Measurements from ENCODE around the gene CSHL1.

Gene CSHL1

DNA sequence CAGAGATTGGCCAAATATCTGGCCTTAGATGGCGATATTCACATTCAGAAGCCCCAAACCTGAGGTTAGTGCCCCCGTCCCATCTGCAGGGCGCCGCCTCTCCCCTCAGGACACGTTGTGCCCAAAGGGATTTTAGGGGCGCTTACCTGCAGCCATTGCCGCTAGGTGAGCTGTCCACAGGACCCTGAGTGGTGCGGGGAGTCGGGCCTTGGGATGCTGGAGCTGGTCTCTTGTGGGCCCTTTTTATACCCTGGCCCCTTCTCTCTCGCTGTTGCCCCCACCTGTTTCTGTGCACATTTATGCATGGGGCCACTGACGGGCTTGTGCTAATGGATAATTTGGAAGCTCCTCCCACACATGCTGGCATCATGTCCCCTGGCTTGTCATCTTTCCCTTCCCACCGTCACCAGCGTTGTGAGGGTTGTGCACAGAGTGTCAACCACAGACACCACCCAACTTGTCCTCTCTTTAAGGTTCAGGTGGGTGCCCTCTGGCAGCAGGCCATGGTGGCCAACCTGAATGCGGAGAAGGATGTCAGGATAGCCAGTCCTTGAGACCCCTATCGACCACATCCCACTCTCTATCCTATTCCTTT is at the start of gene CSHL1:
Gene CSHL1 (minus strand): TSS at position 218 of the 595 bp plus-strand sequence. CDS start 62 bp downstream, at position 156.
- no peak for DNase-seq

- DNase-seq = no peak
These were observed 49.4 kb upstream of the CSHL1 start for GRCh38 chr17:63960430-63960829.

- DNase-seq = no peak
These were observed 48.9 kb upstream of the CSHL1 start for GRCh38 chr17:63960006-63960405.

- DNase-seq = no peak
These were observed 45.4 kb upstream of the CSHL1 start for GRCh38 chr17:63956296-63956920.

- no peak for DNase-seq
These were observed 44.7 kb upstream of the CSHL1 start for GRCh38 chr17:63955791-63956190.

DNA sequence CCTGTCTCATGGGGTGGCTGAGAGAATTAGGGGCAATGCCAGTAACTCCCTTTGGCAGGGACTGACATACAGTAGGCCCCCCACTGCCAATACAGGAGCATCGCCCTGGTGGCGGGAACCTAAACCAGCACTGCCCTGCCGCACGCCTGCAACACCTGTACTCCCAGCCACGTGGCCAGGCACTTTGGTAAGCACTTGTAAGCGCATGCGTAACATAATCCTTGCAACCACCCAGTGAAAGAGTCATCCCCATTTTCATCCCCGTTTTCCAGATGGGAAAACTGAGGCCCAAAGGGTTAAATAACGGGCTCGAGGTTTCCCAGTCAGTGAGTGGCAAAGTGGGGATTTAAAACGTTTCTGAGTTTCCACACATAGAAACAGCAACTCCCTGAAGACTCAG is 44.2 kb upstream of the CSHL1 start:
- no peak for DNase-seq

DNA sequence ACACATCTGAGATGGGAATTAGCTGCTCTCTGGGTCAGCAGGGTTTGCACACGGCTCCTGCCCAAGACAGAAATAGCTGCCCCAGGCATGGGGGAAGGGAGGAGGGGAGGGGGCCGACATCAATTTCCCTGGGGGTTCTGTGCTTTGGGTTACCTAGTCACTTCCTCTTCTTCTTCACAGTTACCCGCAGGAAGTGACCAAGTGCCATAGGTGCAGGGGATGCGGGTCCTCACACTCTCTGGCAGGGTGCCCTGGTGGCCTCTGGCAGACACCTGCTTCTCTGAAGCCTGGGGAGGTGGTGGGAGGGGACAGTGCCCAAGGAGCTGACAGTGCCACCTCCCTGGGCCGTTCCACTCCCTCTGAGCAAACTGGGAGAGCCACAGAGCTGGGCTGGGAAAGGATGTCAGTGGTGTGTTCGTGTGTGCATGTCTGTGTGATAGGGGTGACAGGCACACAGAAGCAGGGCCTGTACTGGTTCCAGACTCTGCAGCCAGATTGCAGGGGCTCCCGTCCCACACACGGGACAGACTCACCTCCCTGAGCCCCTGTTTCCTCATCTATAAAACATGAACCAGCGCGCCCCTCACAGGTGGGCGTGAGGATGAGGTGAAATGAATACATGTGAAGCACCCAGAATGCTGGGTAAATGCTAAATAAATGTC is 43.5 kb upstream of the CSHL1 start:
- peak; percentile 35 for DNase-seq

DNA sequence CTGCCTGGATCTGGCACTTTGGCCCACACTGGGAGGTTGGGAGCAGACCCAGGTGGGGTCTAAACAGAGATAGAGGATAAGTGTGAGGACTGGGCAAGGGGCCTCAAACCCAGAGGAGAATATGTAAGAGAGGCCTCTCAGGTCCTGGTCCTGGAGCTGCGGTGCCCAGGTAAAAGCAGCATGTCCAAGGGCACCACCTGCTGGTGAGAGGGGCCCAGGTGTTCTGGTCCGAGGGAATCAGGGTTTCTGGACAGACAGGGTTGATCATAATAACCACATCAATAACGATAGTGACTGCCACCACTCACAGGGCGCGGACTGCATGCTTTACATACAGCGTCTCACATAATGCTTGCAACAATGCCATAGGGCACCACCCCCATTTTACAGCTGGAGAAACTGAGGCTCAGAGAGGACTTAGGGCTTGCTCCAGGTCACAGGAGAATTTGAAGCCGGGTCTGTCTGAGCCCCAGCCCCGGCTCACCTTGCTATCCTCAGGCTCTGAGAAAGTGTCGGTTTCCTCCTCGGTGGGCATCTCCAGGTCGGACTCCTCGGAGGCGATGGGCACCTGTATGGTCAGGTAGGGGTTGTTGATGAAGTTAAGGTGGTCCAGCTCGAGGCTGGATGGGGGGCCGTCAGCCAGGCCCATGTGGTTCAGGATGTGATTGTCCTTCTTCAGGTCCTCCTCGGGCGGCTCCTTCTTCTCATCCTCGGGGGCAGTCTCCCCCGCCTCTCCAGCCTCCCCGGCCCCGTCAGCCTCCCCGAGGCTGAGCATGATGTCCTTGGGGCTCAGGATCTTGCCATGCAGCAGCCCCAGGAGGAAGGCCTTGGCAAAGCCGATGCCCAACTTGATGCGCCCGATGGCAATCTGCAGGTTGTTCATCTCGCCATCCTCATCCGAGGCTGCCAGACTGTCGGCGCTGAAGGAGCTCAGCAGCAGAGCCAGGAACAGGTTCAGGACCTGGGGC is 40.2 kb upstream of the CSHL1 start:
- DNase-seq = peak; percentile 48

DNA sequence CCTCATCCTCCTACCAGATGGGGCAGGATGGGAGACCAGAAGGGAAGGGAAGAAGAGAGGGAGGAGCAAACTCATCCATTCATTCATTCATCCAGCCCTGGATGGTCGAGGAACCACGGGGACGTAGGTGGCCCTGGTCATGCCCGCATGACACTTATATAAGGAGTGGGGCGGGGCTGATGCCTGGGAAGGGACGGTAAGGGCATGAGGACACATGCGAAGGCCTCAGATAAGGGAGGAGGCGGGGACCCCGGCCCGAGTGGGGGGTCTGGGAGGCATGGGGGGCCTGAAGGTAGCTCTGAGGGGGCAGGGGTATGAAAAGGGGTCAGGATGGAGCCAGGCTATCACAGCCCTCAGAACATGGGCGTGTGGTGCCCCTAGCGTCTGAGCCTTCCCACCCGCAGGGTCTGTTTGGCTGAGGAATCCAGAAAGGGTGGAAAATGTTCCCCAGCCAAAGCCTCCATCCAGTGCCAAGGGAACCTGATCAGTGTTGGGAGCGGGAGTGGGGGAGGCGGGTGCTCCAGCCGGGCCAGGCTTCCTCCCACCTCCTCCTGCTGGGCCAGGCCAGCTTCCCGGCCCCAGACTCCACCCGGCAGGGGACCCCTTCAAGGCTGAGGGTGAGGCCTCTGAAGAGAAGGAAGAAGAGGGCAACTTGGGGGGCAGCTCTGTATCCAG is 38.7 kb upstream of the CSHL1 start:
- no peak for DNase-seq

GRCh38 chr17:63948521-63948920 is 37.5 kb upstream of the CSHL1 start:
- no peak for DNase-seq

GRCh38 chr17:63947711-63948330 is 36.8 kb upstream of the CSHL1 start:
- DNase-seq = no peak

DNA sequence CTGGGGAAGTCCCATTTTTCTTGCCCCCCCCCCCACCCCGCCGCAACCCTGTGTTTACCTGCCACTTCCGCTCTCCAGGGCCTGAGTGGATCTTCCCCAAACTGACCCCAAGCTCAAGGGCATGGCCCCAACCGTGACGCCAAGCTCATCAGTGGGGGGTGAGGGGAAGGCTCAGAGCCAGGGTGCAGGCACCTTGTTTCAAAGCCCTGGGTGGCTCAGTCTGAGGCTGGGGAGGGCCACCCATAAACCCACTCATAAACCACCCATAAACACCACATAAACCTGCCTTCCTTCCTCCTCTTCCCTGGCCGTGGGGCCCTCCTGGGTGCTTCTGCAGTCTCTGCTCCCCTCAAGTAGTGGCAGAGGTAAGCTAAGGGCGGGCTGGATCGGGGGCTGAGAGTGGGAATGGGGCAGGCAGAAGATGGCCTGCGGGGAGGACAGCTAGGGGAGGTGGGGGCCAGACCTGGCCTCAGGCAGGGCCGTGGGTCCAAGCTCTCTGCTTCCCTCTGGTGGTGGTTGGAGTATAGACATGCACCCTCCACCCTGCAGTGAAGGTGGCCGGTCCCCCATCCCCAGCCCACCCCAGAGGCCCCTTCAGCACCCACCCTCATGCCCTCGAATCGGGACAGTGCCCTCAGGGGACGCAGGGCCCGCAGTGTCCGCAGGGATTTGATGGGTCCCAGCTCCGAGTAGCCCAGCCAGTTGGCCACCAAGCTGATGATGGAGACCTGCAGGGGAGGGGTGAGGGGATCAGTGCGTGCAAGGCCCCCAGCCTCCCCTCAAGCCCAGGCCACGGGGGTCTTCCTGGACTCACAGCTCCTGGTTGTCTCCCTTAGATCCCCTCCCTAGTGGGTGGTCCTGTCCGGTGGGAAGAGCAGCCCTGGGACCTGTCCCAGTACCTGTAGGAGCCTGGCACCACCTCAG is 35.6 kb upstream of the CSHL1 start:
- DNase-seq = peak; percentile 75

- DNase-seq = no peak
These were observed 34.9 kb upstream of the CSHL1 start for GRCh38 chr17:63945784-63946439.

DNA sequence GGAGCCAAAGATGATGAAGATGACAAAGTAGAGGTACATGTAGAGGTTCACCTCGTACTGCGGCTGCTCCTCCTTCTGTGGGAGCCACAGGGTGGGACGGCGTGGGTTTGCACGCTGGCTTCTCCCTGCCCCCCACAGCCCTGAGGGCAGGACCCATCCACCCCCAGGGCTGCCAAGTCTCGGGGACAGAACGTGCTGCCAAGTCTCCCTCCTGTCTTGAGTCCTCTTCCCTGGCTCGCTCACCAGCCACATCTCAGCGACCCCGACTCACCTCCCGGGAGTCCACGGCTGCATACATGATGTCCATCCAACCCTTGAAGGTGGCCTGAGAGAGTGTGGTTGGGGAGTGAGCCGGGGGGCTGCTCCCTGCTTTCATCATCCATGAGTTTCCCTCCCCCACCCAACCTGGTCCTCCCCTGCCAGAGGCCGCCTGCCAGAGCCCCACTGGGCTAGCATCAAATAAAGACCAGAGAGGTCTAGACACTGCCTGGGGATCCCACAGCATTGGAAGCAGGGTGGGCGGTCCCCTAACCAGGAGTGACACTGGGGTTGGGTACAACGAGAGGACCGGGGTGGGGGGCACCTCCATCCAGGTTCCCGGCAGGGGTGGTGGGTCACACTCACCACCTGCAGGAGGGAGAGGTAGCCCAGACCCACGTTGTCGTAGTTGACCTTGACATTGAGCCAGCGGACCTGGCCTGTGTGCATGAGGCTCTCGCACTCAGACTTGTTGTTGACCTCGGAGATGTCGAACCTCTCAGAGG is 33.9 kb upstream of the CSHL1 start:
- DNase-seq = no peak

DNA sequence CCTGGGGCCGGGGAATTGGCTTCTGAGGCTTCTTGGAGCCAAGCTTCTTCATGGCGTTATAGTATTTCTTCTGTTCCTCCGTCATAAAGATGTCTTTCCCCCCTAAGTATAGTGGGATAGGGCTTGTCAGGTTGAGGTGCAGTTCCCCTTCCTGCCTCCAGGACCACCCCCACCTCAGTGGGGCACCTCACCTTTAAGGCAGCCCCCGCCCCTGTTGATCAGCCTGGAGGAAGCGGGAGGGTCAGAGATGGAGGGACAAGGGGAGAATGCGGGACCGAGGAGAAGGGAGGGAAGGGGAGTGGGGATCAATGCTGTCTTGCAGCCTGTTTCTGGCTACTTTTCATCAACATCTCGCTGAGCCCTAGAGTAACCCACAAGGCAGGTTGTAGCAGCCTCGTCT is 32.7 kb upstream of the CSHL1 start:
- no peak for DNase-seq

- no peak for DNase-seq
These were observed 31.4 kb upstream of the CSHL1 start for GRCh38 chr17:63942309-63942985.

DNA sequence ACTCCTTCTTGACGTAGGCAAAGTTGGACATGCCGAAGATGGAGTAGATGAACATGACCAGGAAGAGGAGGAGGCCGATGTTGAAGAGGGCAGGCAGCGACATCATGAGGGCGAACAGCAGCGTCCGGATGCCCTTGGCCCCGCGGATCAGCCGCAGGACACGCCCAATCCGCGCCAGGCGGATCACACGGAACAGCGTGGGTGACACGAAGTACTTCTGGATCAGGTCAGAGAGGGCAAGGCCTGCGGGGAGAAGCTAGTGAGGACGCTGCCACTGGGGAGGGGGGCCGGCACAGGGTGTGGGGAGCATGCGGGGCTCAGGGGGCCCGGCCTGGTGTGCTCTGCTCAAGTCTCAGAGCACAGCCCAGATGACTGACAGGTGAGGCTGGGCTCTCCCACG is 30.7 kb upstream of the CSHL1 start:
- DNase-seq = no peak

DNA sequence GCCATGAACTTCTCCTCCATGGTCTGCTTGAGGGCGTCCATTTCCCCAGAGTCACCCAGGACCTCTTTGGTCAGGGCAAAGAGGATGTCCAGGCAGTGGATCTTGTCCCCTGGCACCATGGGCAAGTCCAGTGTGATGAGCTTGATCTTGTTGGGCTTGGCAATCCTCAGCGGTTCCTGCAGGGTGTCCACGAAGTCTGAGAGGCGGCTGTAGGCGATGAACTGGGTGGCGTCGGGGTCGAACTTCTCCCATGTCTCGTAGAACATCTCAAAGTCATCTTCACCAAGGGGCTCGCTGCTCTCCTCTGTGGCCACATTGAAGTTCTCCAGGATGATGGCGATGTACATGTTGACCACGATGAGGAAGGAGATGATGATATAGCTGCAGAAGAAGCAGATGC is 30.1 kb upstream of the CSHL1 start:
- DNase-seq = no peak

- no peak for DNase-seq
These were observed 29.5 kb upstream of the CSHL1 start for GRCh38 chr17:63940584-63940983.

Data from stimulated activated CD4-positive, alpha-beta T cell treated with anti-CD3 and anti-CD28 coated beads, Interleukin-15, amount 100 ng/mL, for 24 hours (primary cell).